DMS53 (cell line): Measurements from ENCODE around the gene STAU1.
A peak's percentile ranks its signal among the peaks of the same experiment; 100 is the strongest.
"Not testable (repeated sequence)": the region's sequence is repeated elsewhere in the genome, so short reads cannot be mapped to it uniquely, and the experiment has no call there.

Experiments used
- DNase-seq: peaks from one replicate; lab custom pipeline; 2025; lab: John Stamatoyannopoulos, UW

Gene STAU1

GRCh38 chr20:49203011-49203410 is 14.9 kb upstream of the STAU1 start:
- no peak for DNase-seq

GRCh38 chr20:49199729-49200293 is 11.7 kb upstream of the STAU1 start:
- no peak for DNase-seq

- DNase-seq, result not testable (repeated sequence)
These were observed 4.9 kb upstream of the STAU1 start for GRCh38 chr20:49192944-49193518.

DNA sequence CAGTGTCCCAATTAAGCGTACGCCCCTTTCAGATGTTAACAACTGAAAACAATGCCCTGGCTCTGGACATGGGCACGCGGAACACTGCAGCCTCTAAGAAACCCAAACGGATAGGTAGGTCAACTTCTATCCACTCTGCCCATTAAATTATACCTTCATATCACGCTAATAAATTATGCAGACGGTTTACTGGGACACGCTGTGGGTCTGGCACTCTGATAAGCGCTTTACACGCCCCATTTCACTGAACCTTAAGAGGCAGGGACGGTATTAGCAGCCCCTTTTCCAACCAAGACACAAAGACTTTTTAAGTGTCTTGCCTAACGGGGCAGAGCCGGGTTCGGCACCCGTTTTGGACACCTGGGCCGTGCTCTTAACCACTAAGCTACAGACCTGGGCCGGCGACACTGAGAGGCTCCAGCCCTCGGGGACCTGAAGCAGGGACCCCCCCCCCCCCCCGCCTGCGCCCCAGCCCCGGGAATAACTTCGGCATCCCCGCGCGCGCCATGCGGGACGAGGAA is 744 bp downstream of the STAU1 start:
- DNase-seq, result peak; percentile 56

- peak; percentile 60 for DNase-seq
These were observed 1.4 kb downstream of the STAU1 start for GRCh38 chr20:49186535-49187329.

GRCh38 chr20:49185071-49185761 is 2.9 kb downstream of the STAU1 start:
- no peak for DNase-seq

- DNase-seq, result no peak
These were observed 3.5 kb downstream of the STAU1 start for GRCh38 chr20:49184691-49185070.

- DNase-seq, result not testable (repeated sequence)
These were observed 4.0 kb downstream of the STAU1 start for GRCh38 chr20:49184084-49184501.

DNA sequence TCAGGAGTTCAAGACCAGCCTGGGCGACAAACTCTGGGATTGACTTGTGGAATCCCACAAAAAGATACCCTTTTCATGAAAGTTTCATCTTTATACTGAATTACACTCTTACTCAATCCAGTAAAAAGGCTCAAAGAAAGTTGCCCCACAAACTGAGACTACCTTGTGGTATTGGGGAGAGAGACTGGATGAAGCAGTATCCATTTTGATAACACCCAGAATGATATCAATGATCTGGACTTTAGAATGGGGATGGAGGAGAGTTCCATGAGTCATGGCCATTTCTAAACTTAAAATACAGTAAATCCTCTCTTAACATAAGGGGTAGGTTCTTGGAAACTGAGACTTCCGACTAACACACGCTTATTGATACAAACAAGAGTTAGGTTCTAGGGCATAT is 4.7 kb downstream of the STAU1 start:
- no peak for DNase-seq

- no peak for DNase-seq
These were observed 6.8 kb downstream of the STAU1 start for GRCh38 chr20:49181265-49181877.

DNA sequence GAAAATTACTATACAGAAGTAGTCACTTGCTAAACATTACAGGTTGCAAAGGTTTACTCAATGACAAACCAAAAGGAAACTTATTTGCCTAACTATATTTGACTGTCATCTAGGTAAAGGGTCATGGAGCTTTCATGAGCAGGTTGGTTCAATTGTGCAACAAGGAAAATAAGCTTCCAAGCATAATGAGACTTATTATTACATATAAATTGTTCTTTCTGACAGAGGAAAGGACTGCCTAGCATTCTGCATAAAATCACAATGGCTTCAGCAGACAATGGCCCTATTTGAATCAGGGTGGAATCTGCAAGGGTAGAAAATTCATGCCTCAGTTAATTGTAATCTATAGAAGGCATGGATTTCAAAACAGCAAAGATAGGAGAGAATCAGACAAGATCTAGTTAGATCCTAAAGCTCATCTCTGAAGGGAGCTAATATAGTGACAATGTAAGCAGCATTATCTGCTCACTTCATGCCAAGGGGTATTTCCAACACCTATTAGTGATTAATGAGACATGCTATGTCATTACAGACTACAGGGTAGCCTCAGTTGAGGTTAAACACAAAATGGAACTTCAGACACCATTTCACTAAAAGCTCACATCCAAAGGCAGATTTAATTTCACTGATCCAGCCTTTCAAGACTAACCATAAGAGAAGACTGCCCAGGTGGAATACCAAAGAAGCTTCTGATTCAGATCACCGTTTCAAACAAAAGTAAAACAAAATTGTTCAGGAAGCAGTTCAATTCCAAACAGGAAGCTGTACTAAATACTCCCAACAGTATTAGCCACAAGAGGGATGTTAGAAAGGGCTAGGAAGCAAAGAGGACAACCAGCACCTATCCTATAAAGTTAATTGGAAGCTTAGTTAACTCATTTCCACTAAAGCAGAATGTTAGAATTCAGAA is 8.5 kb downstream of the STAU1 start:
- no peak for DNase-seq

DNA sequence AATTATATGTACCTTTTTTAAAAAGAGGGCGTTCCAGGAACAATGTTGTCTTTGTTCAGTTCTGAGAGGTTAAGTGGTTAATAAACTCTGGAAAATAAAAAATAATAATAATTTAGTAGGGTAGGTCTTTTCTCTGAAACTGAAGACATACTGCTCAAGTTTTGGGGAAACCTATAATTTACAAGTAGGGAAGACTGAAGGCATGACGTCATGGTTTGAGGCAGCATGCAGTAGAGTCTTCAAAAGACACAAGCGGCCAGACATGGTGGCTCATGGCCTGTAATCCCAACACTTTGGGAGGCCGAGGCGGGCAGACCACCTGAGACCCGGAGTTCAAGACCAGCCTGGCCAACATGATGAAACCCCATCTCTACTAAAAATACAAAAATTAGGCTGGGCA is 14.0 kb downstream of the STAU1 start:
- DNase-seq, result no peak

DNA sequence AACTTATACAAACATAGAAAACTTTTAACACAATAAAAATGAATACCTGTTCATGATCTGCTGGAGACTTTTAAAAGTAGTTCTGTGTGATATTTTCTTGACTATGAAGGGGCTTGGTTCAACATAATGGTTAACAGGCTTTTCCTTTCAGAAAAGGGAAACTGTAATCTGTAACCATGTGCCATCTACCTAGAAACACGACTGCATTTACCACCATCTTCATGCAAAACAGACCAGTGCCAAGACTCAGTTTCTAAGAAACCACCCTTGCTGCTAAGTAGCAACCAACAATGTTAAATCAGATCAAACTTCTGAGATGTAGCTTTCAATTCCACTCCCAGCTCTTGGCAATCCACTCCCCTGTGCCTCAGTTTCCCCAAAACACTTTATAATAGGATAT is 15.7 kb downstream of the STAU1 start:
- no peak for DNase-seq

DNA sequence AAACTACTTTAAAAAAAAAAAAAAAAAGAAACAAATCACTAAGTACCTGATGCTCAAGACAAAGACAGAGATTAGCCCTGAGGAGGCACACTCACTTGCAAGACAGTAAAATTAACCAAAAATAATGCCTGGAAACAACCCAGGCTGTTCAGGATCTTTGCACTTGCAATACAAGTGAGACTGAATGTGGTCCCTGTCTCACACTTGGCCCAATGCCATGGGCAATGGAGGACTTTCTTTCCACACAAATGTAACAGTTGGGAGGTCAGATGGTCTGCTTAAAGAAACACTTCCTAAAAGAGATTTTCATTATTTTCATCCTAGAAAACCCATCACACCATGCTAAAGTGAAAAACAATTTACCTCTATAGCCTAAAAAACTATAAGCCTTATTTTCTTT is 16.2 kb downstream of the STAU1 start:
- no peak for DNase-seq

DNA sequence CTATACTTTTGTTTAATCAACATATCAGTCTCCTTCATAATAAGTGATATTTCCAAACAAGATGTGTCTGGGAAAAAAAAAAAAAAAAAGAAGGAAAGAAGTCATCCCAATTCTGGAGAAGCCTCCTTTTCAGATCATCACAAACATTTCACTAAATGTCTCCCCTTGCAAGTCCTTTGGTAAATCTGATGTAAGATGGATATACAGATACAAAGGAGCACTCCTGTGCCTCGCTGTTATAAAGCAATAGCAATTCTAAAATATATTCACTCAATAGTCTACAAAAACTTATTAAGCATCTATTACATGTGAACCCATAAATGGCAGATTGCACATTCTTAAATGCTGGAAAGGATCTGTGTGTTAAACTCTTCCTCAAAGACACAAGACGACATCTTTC is 17.4 kb downstream of the STAU1 start:
- no peak for DNase-seq

DNA sequence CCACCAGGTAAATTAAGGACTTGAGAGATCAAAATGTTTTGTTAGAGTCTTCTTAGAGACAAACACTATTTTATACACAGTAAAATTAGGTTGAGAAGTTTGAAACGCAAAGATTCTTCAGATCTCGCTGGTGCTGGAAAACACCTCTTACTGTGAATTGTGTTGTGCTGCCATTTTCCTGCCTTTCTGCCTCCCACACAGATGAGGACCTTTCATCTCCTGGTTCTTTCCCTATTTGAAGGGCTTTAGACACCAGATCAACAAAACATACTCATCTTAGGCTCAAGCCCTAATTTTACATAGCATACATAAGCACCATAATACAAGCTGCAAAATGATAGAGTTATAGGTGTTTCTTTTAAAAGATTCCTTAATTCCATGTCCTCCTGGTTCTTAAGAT is 18.6 kb downstream of the STAU1 start:
- DNase-seq, result no peak

- DNase-seq, result not testable (repeated sequence)
These were observed 19.3 kb downstream of the STAU1 start for GRCh38 chr20:49168864-49169263.

- no peak for DNase-seq
These were observed 20.2 kb downstream of the STAU1 start for GRCh38 chr20:49167811-49168507.

- no peak for DNase-seq
These were observed 21.3 kb downstream of the STAU1 start for GRCh38 chr20:49166534-49167449.
